ENCODE data around the gene TXNDC17. TPM values are rescaled to one million over a fixed set of nuclear protein-coding genes. Genes with fewer than 3 reads are reported as not detected.
A peak's percentile ranks its signal among the peaks of the same experiment; 100 is the strongest.

TXNDC17 gene
- total and polyA plus RNA-seq, 2 experiments from 2014 or later, result 128 to 467 TPM

- H3K27me3 ChIP-seq, result no peaks in the 10 kb centered on the region
- no peak for DNase-seq (ENCODE audit: low read depth in 1 of 2, low spot score in 1 of 2)
- no peak overlapping the region for H3K27ac ChIP-seq
- H3K36me3 ChIP-seq, result peaks cover 21% of the 10 kb centered on the region
- H3K9me3 ChIP-seq (ENCODE audit: low read depth), result no peaks in the 10 kb centered on the region
- H3K4me1 ChIP-seq (ENCODE audit: low read depth), result peaks cover 3% of the 10 kb centered on the region
- TF ChIP-seq CTCF (IDR thresholded peaks at IDR 0.05; ENCODE audit: low read depth, low read length), result no peak
- H3K4me3 ChIP-seq, result no peak overlapping the region
Measured at GRCh38 chr17:6636616-6637457, 4.0 kb upstream of the TXNDC17 start.

GRCh38 chr17:6637458-6637840 lies 3.4 kb upstream of the TXNDC17 start:
- Histone ChIP-seq H3K27ac (no peak overlapping the region), H3K27me3 (no peaks in the 10 kb centered on the region), H3K9me3 (ENCODE audit: low read depth) (no peaks in the 10 kb centered on the region), H3K4me1 (ENCODE audit: low read depth) (peaks cover 5% of the 10 kb centered on the region), H3K36me3 (peaks cover 20% of the 10 kb centered on the region), H3K4me3 (no peak overlapping the region)
- DNase-seq (ENCODE audit: low read depth in 1 of 2, low spot score in 1 of 2), result no peak
- TF ChIP-seq CTCF (IDR thresholded peaks at IDR 0.05; ENCODE audit: low read depth, low read length), result no peak

GRCh38 chr17:6638046-6638908 lies 2.6 kb upstream of the TXNDC17 start:
- DNase-seq (ENCODE audit: low read depth in 1 of 2, low spot score in 1 of 2), result no peak
- Histone ChIP-seq H3K27me3 (no peaks in the 10 kb centered on the region), H3K36me3 (peaks cover 19% of the 10 kb centered on the region), H3K9me3 (ENCODE audit: low read depth) (no peaks in the 10 kb centered on the region), H3K4me3 (no peak overlapping the region), H3K4me1 (ENCODE audit: low read depth) (peaks cover 5% of the 10 kb centered on the region), H3K27ac (no peak overlapping the region)
- TF ChIP-seq CTCF (IDR thresholded peaks at IDR 0.05; ENCODE audit: low read depth, low read length), result no peak

GRCh38 chr17:6639014-6639585 lies 1.8 kb upstream of the TXNDC17 start:
- Histone ChIP-seq H3K4me1 (ENCODE audit: low read depth) (peaks cover 5% of the 10 kb centered on the region), H3K27ac (no peak overlapping the region), H3K36me3 (peaks cover 20% of the 10 kb centered on the region), H3K9me3 (ENCODE audit: low read depth) (no peaks in the 10 kb centered on the region), H3K27me3 (no peaks in the 10 kb centered on the region), H3K4me3 (peak overlapping the region; percentile 53)
- no peak for TF ChIP-seq CTCF (IDR thresholded peaks at IDR 0.05; ENCODE audit: low read depth, low read length)
- no peak for DNase-seq (ENCODE audit: low read depth in 1 of 2, low spot score in 1 of 2)

Data from cardiac muscle cell (in vitro differentiated cells and primary cell).